HG03354 (cell line): ENCODE data around the gene DSEL.

Source experiments
- ATAC-seq: cut with Tn5 transposase; IDR thresholded peaks from one replicate; pipeline ENCODE4 v1.9.1; 2021; ENCODE audit warnings: mild to moderate bottlenecking; ENCODE audit not compliant: unreplicated experiment, poor library complexity, severe bottlenecking

DSEL gene

GRCh38 chr18:67516539-67517443 lies at the start of gene DSEL:
Gene DSEL (minus strand): TSS chr18:67516720. CDS start chr18:67514608, 2,112 bp downstream.
- peak; percentile 92 for ATAC-seq

DNA sequence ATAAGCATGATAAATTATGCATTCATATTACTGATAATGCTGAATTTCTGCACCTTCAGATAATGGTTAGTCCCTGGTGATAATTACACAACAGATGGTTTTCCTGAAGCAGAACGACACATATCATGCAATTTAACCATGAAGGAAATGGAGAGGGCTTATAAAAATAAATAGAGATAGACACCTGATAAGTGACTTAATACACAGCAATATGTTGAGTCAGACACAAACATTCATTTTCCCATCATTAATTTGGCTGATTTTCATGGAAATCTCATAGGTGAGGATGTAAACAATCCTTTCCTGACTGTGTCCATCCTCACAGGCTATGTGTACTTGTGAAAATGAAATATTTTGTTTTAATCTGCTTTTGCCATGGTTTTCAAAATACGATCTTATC lies 36.9 kb upstream of the DSEL start:
- ATAC-seq, result no peak

DNA sequence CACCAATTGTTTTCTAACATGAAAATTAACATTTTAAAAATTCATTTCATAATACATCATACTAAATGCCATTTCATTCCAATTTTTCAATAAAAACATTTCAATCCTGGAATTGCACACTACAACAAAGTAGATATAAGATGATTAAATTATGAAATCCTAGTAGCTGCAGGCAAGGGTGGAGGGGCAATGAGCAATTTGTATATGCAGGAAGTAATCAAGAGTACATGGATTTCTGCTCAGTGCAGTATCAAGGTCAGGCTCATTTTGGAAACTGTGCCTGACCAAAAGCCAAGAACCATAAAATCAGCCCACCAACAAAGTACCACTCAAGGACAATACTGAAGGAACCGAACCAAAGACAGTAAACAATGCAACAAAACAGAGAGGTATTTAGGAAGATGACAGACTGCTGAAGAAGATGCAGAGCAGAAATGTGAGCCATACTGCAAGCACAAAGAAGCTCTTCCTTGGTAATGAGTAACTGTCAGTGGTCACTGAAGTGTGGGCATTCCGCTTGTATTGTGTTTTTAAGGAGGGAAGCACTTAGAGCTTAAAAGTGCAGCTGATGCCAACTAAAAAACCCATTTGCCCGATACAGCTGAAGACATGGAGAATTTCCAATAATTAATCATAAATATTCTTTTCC lies 34.5 kb upstream of the DSEL start:
- ATAC-seq, result no peak

- no peak for ATAC-seq
Observed at GRCh38 chr18:67549946-67550345, 33.4 kb upstream of the DSEL start.

DNA sequence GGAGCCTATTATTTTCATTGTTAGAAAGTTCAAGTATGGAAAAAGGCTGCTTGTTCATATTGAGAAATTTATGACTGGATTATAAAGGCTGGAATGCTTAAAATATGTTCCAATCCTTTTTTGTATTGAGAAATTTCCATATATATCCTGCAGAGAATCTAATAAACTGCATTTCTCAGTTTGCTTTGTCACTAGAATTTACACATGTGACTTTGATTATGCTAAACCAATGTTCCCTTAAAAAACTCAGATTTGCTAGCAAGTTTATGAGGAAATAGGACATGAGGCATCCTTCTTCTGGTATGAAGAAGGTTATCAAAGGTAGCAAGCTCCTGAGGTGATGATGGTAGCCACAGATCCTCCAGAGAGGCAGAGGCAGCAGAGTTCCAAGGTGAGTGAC lies 29.2 kb upstream of the DSEL start:
- ATAC-seq, result no peak

- no peak for ATAC-seq
Observed at GRCh38 chr18:67540559-67540958, 24.0 kb upstream of the DSEL start.

DNA sequence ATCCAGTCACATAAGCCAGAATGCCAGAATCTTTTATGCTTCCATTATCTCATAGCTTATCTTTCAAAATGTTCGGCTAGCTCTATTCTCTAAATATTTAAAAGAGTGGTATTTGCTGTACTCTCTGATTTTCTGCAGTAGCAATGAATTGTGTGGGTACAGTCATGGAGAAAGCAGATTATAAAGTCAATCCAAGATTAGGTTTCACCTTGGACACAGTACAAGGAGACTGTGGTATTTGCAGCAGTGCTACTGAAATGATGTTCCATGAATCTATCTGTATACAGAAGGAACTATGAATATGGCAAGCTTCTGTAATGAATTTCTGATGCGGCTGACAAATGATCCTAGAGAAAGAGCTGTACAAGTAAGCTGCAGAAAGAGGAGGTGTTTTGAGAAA lies 15.4 kb upstream of the DSEL start:
- no peak for ATAC-seq

DNA sequence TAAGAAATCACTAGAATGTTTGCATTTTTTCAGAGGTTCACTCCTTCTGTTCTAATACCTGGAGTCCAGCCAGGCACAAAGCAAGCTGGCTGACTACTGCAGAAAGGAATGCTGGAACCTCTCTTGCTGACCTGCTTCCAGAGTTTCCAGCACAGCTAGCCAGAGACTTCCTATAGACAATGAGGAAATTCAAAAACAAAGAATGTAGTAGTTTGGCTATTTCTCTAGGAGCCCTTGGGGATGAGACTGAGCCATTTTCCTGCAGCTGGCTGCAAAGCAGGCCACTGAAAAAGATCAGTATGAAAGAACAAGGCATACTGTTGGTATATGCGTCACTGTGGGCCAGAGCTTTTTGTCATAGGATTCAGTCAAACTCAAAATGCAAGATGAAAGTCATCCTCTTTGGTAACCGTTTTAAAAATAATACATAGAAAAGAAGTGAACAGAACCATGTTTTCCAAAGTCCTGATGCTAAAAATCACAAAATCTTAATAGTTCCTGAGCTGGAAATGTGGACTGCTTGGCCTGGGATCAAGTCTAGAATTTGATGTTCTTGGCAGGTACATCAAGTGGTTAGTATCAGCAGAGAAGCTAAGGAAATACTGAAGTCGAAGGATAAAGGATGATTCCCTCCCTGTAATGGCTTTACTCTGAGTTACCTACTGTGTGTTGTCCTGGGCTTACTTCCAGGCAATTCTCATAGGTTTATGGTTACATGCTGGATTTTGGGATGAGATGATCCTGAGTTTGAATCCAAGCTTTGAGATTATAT lies 9.0 kb upstream of the DSEL start:
- no peak for ATAC-seq

DNA sequence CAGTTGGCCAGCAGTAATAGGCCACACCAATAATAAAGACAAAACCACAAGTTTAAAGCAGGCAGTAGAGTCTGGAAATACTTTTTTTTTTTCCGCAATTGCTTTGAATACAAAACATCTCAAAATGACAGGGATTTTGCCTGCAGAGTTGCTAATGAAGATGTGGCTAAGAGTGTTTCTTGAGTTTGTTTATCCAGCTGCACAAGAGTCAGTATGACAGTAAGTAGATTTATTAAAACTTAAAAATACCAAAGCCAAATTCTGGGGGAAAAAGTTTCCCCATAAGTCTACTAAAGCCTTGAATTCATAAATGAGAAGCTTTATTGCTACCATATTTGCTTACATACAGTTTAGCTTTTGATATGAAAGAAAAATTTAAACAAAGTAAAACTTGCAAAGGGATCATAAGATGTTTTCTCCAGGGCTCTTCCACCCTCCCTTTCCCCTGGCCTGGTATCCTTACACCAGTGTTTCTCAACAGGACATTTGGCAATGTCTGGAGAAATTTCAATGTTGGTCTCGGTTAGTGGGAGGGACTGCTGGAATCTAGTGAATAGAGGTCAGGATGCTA lies 3.9 kb upstream of the DSEL start:
- no peak for ATAC-seq

DNA sequence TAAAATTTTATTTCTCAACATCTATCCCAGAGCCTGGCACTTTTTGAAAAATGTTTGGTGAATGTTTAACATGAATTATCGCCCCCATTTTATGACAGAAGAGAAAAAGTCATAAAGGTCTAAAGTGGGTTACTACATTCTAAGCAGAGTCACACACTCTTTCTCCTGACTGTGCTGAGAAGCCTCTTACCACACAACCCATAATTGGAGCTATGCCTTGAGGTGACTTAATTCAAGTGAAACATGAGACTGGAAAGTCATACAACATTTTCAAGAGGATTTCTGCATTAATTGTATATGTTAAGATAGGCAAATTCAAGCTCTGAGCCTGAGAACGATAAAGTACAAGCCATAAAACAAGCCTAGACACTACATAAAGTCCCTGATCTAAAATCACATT lies 3.1 kb upstream of the DSEL start:
- ATAC-seq, result no peak

GRCh38 chr18:67518566-67518965 lies 2.0 kb upstream of the DSEL start:
- ATAC-seq, result no peak

DNA sequence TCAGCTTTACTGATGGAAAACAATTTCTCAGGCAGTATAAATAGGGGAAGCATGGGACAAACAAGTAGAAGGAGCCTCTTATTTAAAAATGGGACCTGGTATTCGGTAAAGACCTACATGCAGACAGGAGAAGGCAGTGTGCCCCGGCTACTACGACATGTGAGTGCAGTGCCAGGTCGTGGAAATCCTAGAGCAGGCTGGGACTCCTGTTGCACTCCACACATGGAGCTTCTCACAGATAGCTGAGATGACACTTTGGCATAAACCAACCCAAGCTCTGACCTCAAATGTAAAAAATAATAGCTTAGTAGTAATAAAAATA lies 885 bp upstream of the DSEL start:
- ATAC-seq, result no peak

GRCh38 chr18:67515942-67516538 lies 480 bp downstream of the DSEL start:
- ATAC-seq, result peak; percentile 45

GRCh38 chr18:67514901-67515540 lies 1.5 kb downstream of the DSEL start:
- no peak for ATAC-seq

GRCh38 chr18:67514465-67514864 lies 2.1 kb downstream of the DSEL start:
- no peak for ATAC-seq

DNA sequence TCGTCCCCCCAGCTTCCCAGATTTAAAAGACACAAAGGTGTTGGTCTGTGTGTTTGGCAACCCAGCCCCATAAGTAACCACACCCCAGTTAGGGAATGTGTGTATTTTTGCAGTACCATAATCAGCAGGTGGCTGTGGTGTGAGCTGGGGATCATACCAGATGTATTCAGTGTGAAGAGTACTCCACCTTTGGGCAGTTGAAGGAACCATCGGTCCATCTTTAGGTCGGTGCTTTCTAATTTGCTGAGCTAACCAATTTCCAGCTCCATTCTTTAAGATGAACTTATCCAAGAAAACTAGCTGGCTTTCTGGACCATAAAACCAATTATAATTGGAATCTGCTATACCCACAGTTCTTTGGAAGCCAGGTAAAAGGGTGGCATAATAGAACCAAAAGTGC lies 3.2 kb downstream of the DSEL start:
- ATAC-seq, result no peak

- no peak for ATAC-seq
Observed at GRCh38 chr18:67511840-67512239, 4.7 kb downstream of the DSEL start.

GRCh38 chr18:67510831-67511230 lies 5.7 kb downstream of the DSEL start:
- ATAC-seq, result no peak

- ATAC-seq, result no peak
Observed at GRCh38 chr18:67509741-67510391, 6.7 kb downstream of the DSEL start.
